GM12878 (cell line): Measurements from ENCODE around the gene TMPRSS3. TPM values are rescaled to one million over a fixed set of nuclear protein-coding genes. Genes with fewer than 3 reads are reported as not detected.
A peak's percentile ranks its signal among the peaks of the same experiment; 100 is the strongest.

Experiments used
- ATAC-seq: fragments of 200-7000 bp; cut with Tn5 transposase; 3 replicates; pipeline ENCODE4 v1.9.1; 2020; ENCODE audit warnings: mild to moderate bottlenecking, moderate library complexity
- BruUV-seq: library from RNA; stranded (reverse); fragments of 400-500 nt; replicated peaks from 2 replicates; lab custom pipeline; 2021; lab: Mats Ljungman, UMichigan
- CTCF ChIA-PET: fragments of 300-600 bp; sonication (Branson Sonifier 250); formaldehyde crosslinking; extraction: SDS; loops from one replicate; lab custom pipeline; 2021; ENCODE audit warnings: inconsistent platforms; lab: Yijun Ruan, JAX
- POLR2A ChIA-PET: fragments of 350-600 bp; formaldehyde crosslinking; extraction: SDS; loops from one replicate; lab custom pipeline; 2021; ENCODE audit warnings: inconsistent platforms; lab: Charles Lee
- RAD21 ChIA-PET: fragments of 300-600 bp; sonication (Branson Sonifier 250); formaldehyde crosslinking; loops from one replicate; lab custom pipeline; 2023; ENCODE audit warnings: antibody characterized with exemption; ENCODE audit not compliant: unreplicated experiment; lab: Charles Lee
- SMC1A ChIA-PET: fragments of 300-600 bp; sonication (Branson Sonifier 250); formaldehyde crosslinking; loops from one replicate; lab custom pipeline; 2023; ENCODE audit not compliant: unreplicated experiment, uncharacterized antibody; lab: Charles Lee
- DNase-seq: peaks from one replicate; pipeline ENCODE4 v3.0.0-alpha.2; 2011; ENCODE audit warnings: low read depth, low spot score
- FAIRE-seq: peaks from 3 replicates; lab custom pipeline; 2011; peaks lifted over from hg19 to GRCh38; lab: Jason Lieb, UNC
- H2AFZ ChIP-seq: 2 replicates; pipeline ENCODE4 v1.6.0; 2011; ENCODE audit warnings: low read depth, low read length, control low read depth; ENCODE audit not compliant: control insufficient read depth
- H3K27ac ChIP-seq: 2 replicates; pipeline ENCODE4 v1.5.1; 2011; ENCODE audit warnings: control low read depth; ENCODE audit not compliant: control insufficient read depth, insufficient read depth
- H3K27me3 ChIP-seq, 2 experiments: replicated peaks in 1 of 2; 2 replicates each; pipeline versions ENCODE4 v1.6.0 to v1.6.1; 2011; ENCODE audit warnings: low read length in 1 of 2; ENCODE audit not compliant: control insufficient read depth in 2 of 2, insufficient read depth in 2 of 2
- H3K36me3 ChIP-seq, 2 experiments: 2 replicates each; pipeline ENCODE4 v1.5.1; 2011; ENCODE audit warnings: low read length in 1 of 2; ENCODE audit not compliant: control insufficient read depth in 2 of 2, insufficient read depth in 2 of 2
- H3K4me1 ChIP-seq: 2 replicates; pipeline ENCODE4 v1.6.1; 2011; ENCODE audit warnings: mild to moderate bottlenecking, low read length, moderate library complexity, mixed read lengths; ENCODE audit not compliant: control insufficient read depth, insufficient read depth
- H3K4me2 ChIP-seq: 2 replicates; pipeline ENCODE4 v1.6.0; 2011; ENCODE audit warnings: control low read depth; ENCODE audit not compliant: control insufficient read depth, insufficient read depth
- H3K4me3 ChIP-seq: fragments of 200-600 bp; sonication (generic); 2 replicates; pipeline ENCODE4 v1.5.1; 2016
- H3K79me2 ChIP-seq: 2 replicates; pipeline ENCODE4 v1.6.0; 2011; ENCODE audit warnings: low read length; ENCODE audit not compliant: control insufficient read depth, insufficient read depth
- H3K9ac ChIP-seq: 2 replicates; pipeline ENCODE4 v1.8.0; 2011; ENCODE audit warnings: low read length, control low read depth, mixed read lengths; ENCODE audit not compliant: control insufficient read depth, insufficient read depth
- H3K9me3 ChIP-seq: replicated peaks from 3 replicates; pipeline ENCODE4 v1.5.1; 2011; ENCODE audit warnings: mild to moderate bottlenecking, low read length; ENCODE audit not compliant: control insufficient read depth, insufficient read depth
- H4K20me1 ChIP-seq: 2 replicates; pipeline ENCODE4 v1.6.0; 2011; ENCODE audit not compliant: control insufficient read depth, insufficient read depth
- CBX5 ChIP-seq: sonication (generic); IDR thresholded peaks from 2 replicates; pipeline ENCODE4 v1.6.1; 2016; ENCODE audit warnings: low read depth, moderate library complexity, mild to moderate bottlenecking, inconsistent platforms
- RAD21 ChIP-seq: IDR thresholded peaks from 2 replicates; pipeline ENCODE4 v1.6.1; 2011; ENCODE audit warnings: mild to moderate bottlenecking, low read depth, low read length, moderate library complexity; ENCODE audit not compliant: insufficient read depth
- SMARCA5 ChIP-seq: fragments of 450-650 bp; IDR thresholded peaks from 2 replicates; pipeline ENCODE4 v1.6.1; 2017; ENCODE audit warnings: mild to moderate bottlenecking
- ZZZ3 ChIP-seq: IDR thresholded peaks from 2 replicates; pipeline ENCODE4 v1.6.1; 2011; ENCODE audit warnings: low read depth; ENCODE audit not compliant: control insufficient read depth, insufficient read length
- WGBS: methylation state at CpG from one replicate; pipeline ENCODE4 v1.1.6; 2016; ENCODE audit warnings: low lambda C conversion rate; ENCODE audit not compliant: insufficient replicate concordance, insufficient coverage; ENCODE audit errors: missing lambda C conversion rate; 5-methylcytosine and 5-hydroxymethylcytosine counted together
- in situ Hi-C: fragments of 300-500 bp; cut with MboI; formaldehyde crosslinking; loops from 9 replicates; pipeline ENCODE4 v1.14.3; 2018; ENCODE audit warnings: mixed read lengths
- intact Hi-C: fragments of 100-400 bp; cut with micrococcal nuclease; formaldehyde crosslinking; loops from one replicate; pipeline ENCODE4 v1.14.2; 2022; ENCODE audit not compliant: unreplicated experiment
- polyA plus RNA-seq, 11 experiments: library from polyadenylated mRNA; depleted of rRNA in 4 of 11; unstranded in 6 of 11; stranded (reverse) in 5 of 11; fragments of >200 nt; fragmentation: Nextera tagmentation in 4 of 11; fragmentation: Illumina TruSeq in 1 of 11; extraction: Ambion mirVana in 4 of 11; extraction: Trizol in 1 of 11; gene quantifications; 1 replicate in 1 of 11; 2 replicates in 10 of 11; pipeline versions ENCODE4 v1.2.1 to v1.2.3, GENCODE V29; 2011 to 2016; ENCODE audit warnings: inconsistent platforms in 2 of 11, missing spikeins in 2 of 11, low read depth in 1 of 11
- total RNA-seq, 4 experiments: library from RNA; depleted of rRNA in 3 of 4; stranded (reverse); fragments of >200 nt in 3 of 4; fragmentation: Illumina TruSeq in 1 of 4; extraction: Trizol in 1 of 4; gene quantifications; 2 replicates each; pipeline versions ENCODE4 v1.2.1 to v1.2.3, GENCODE V29; 2013 to 2021
- TF ChIP-seq, protein P1 (sequence below), 3 experiments: IDR thresholded peaks in 2 of 3; conservative IDR thresholded peaks in 1 of 3; 2 replicates each; pipeline ENCODE4 v1.5.1; 2011; ENCODE audit warnings: low read depth in 3 of 3, low read length in 3 of 3, mild to moderate bottlenecking in 3 of 3, control low read depth in 2 of 3, moderate library complexity in 2 of 3, inconsistent platforms in 1 of 3, mixed read lengths in 1 of 3; ENCODE audit not compliant: control insufficient read depth in 2 of 3, insufficient read depth in 1 of 3; ENCODE audit errors: extremely low read depth in 1 of 3

TMPRSS3 gene
- total and polyA plus RNA-seq, 10 of the 15 experiments (the other 5 are each of a cell fraction or from before 2014, with no cell fraction given), result 0.51 to 1.5 (median 0.82) TPM; not detected in 1

DNA sequence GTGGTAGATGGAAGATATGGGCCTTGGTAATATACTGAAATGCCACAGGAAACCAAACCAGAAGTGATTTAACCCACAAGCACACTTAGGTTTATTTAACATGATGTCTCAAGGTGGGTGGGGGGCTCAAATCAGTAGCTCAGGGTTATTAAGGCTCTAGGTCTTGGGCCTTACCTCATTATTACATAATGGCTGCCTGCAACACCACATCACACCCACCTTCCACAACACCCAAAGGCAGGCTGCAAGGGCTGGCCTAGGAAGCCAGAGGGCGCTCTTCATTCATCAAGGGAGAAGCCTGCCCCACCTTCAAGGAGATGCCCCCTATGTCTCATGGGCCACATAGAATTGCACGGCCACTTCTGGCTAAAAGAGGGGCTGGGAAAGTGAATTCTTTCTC is 35.5 kb downstream of the TMPRSS3 start:
- H3K27ac ChIP-seq, result no peak overlapping the region
- H3K27me3 ChIP-seq, result no peaks in the 10 kb centered on the region; a peak in 2 of 4 replicates
- no peak overlapping the region for H3K9ac ChIP-seq
- TF ChIP-seq ZZZ3 (no peak), CBX5 (peak; percentile 65; the same call in 1 of the 2 replicates), SMARCA5 (peak; percentile 71; the same call in 1 of the 2 replicates), RAD21 (peak; percentile 50)
- TF ChIP-seq, protein P1, sequence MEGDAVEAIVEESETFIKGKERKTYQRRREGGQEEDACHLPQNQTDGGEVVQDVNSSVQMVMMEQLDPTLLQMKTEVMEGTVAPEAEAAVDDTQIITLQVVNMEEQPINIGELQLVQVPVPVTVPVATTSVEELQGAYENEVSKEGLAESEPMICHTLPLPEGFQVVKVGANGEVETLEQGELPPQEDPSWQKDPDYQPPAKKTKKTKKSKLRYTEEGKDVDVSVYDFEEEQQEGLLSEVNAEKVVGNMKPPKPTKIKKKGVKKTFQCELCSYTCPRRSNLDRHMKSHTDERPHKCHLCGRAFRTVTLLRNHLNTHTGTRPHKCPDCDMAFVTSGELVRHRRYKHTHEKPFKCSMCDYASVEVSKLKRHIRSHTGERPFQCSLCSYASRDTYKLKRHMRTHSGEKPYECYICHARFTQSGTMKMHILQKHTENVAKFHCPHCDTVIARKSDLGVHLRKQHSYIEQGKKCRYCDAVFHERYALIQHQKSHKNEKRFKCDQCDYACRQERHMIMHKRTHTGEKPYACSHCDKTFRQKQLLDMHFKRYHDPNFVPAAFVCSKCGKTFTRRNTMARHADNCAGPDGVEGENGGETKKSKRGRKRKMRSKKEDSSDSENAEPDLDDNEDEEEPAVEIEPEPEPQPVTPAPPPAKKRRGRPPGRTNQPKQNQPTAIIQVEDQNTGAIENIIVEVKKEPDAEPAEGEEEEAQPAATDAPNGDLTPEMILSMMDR (IDR thresholded peaks at IDR 0.05 in 2 of 3, conservative IDR thresholded peaks at IDR 0.05 in 1 of 3; ENCODE audit: control insufficient read depth in 2 of 3, extremely low read depth in 1 of 3, insufficient read depth in 1 of 3, low read depth in 3 of 3, low read length in 3 of 3), result peak; percentile 5 to 19 (median 16); a peak in 2 of 6 replicates
- 50% methylated on average over 2 of the region's 2 CpGs for WGBS
- H3K36me3 ChIP-seq, result no peaks in the 10 kb centered on the region
- ATAC-seq, result no peak
- FAIRE-seq, result no peak
- H3K4me2 ChIP-seq, result no peak overlapping the region
- BruUV-seq, result no TSS peak
- no peak for DNase-seq
- ChIA-PET POLR2A (no interaction called here), RAD21 (interaction anchor here (1.2 kb wide), 1 partner anchor 81 kb away, joined by 3 read pairs; no protein-coding TSS in a partner anchor), SMC1A (interaction anchor here (0.9 to 1.3 kb wide), 4 partner anchors 18 to 176 kb away, joined by 3 to 6 read pairs (median 4); no protein-coding TSS in a partner anchor), CTCF (interaction anchor here (0.9 to 1.8 kb wide), 6 partner anchors 24 to 176 kb away, joined by 3 to 7 read pairs (median 3); no protein-coding TSS in a partner anchor)
- peaks cover 11% of the 10 kb centered on the region for H3K4me1 ChIP-seq
- H4K20me1 ChIP-seq, result no peaks in the 10 kb centered on the region
- H3K79me2 ChIP-seq, result no peaks in the 10 kb centered on the region
- no peak overlapping the region for H2AFZ ChIP-seq
- intact Hi-C loops (no loop called here), in situ Hi-C loops (no loop called here)
- peaks cover 13% of the 10 kb centered on the region for H3K9me3 ChIP-seq
- H3K4me3 ChIP-seq, result no peak overlapping the region
